Measurements from ENCODE around the gene TAS2R20. TPM values are rescaled to one million over a fixed set of nuclear protein-coding genes. Genes with fewer than 3 reads are reported as not detected.
A peak's percentile ranks its signal among the peaks of the same experiment; 100 is the strongest.

The TAS2R20 gene
- total and polyA plus RNA-seq, 2 of the 4 experiments (the other 2 are of a cell fraction): 0.36 to 3.4 TPM

DNA sequence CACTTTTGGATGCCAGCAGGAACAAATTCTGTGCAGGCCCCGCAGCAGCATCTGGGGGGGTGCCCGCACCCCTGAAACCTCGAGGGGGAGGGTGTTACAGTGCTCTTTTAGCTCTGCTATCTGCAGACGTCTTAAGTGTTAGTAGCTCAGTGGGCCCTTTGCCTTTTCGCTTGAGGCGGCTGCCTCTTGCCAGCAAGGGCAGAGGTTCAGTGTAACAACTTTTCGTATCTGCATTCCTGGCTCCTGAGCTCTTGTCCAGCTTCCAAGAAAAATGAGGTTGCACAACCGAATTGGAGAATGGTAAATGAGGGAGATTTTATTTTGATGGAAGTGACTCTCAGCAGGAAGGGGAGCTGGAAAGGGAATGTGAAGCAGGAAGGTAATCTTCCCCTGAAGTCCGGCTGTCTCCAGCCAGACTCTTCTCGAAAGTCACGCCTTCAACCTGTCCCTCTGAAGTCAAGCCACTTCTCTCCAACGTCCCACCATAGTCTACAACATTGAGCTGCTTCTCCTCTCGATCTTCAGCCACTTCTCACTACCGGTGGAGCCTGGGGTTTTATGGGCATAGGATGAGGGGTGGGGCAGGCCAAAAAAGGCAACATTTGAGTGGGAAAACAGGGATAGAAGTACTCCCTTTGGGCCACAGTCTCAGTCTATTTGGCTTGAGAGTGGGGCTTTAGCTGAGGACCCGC lies 29.2 kb downstream of the TAS2R20 start:
- ATAC-seq (ENCODE audit: low read depth) (peak; percentile 49), DNase-seq (peak; percentile 69)
- BruUV-seq (replicated peaks): no TSS peak
- ChIA-PET POLR2A (ENCODE audit: unreplicated experiment) (no interaction called here), CTCF (no interaction called here)
- H3K79me1 ChIP-seq (ENCODE audit: low read depth in 1 of 2, low read length in 2 of 2): peaks cover 3 to 5% of the 10 kb centered on the region in 2 experiments; a peak in 3 of 4 replicates
- no peak overlapping the region for H3K23ac ChIP-seq (ENCODE audit: low read depth, low read length)
- intact Hi-C loops (cut with micrococcal nuclease): no loop called here
- H3K14ac ChIP-seq (replicated peaks; ENCODE audit: low read depth, low read length): peak overlapping the region; percentile 59; the same call in 1 of the 2 replicates
- H3K27ac ChIP-seq (ENCODE audit: insufficient read depth, low read length): no peak overlapping the region
- H4K20me1 ChIP-seq (ENCODE audit: insufficient read depth, low read length): no peaks in the 10 kb centered on the region
- H2BK5ac ChIP-seq (ENCODE audit: low read depth, low read length, poor library complexity, severe bottlenecking): no peak overlapping the region
- H3K36me3 ChIP-seq (ENCODE audit: control insufficient read depth, insufficient read depth, low read length): no peaks in the 10 kb centered on the region
- H3K4me3 ChIP-seq (ENCODE audit: insufficient read depth, low read depth, low read length): no peak overlapping the region
- peak overlapping the region; percentile 23 for H2AFZ ChIP-seq (replicated peaks; ENCODE audit: low read length, poor library complexity)
- no peak overlapping the region for H4K91ac ChIP-seq (ENCODE audit: insufficient read depth, low read depth, low read length)
- H3K4ac ChIP-seq (ENCODE audit: low read depth, low read length): 0 out of 2 replicates have a peak overlapping the region, but pooled peaks have one; percentile 50
- peaks cover 6% of the 10 kb centered on the region for H3K4me1 ChIP-seq (ENCODE audit: control insufficient read depth, insufficient read depth, low read length)
- dilution Hi-C loops (cut with HindIII; ENCODE audit: low sequenced_read_pairs, unreplicated experiment): no loop called here
- peaks cover 4% of the 10 kb centered on the region; the same call in 1 of the 2 replicates for H3K9me1 ChIP-seq (ENCODE audit: insufficient read depth, low read length)
- H3K4me2 ChIP-seq (ENCODE audit: low read depth, low read length): no peak overlapping the region
- no peak overlapping the region; the same call in 2 of the 3 replicates for H2BK15ac ChIP-seq (ENCODE audit: low read depth, low read length)
- no peak overlapping the region for H3K9ac ChIP-seq (ENCODE audit: low read depth, low read length)
- 43% methylated on average over 4 of the region's 15 CpGs; no CpG with 5 or more reads in 1 of the 2 experiments for WGBS, 2 experiments (ENCODE audit: extremely low coverage in 2 of 2, insufficient read length in 1 of 2)
- H3K56ac ChIP-seq (ENCODE audit: extremely low read depth, insufficient read depth, low read length): no peak overlapping the region
- no peaks in the 10 kb centered on the region for H3K9me3 ChIP-seq (ENCODE audit: control insufficient read depth, insufficient read depth, low read length)
- H2AK9ac ChIP-seq (replicated peaks; ENCODE audit: low read depth, low read length, poor library complexity): peak overlapping the region; percentile 74
- no peak overlapping the region for H3K18ac ChIP-seq (ENCODE audit: low read depth, low read length)
- no peak overlapping the region for H4K5ac ChIP-seq (ENCODE audit: low read depth, low read length)
- H2BK120ac ChIP-seq (ENCODE audit: low read depth, low read length): no peak overlapping the region; the same call in 1 of the 2 replicates
- in situ Hi-C loops (cut with MboI; ENCODE audit: low sequenced_read_pairs): no loop called here
- TF ChIP-seq MXI1 (IDR thresholded peaks at IDR 0.05; ENCODE audit: borderline replicate concordance, low read depth, low read length) (no peak), CEBPB (IDR thresholded peaks at IDR 0.05; ENCODE audit: low read depth, low read length) (peak; percentile 88)
- peak overlapping the region in 1 of 2 experiments; percentile 6; a peak in 1 of 4 replicates for H4K8ac ChIP-seq (ENCODE audit: low read depth in 2 of 2, low read length in 2 of 2)
- H2BK20ac ChIP-seq (ENCODE audit: low read depth, low read length): 0 out of 2 replicates have a peak overlapping the region, but pooled peaks have one; percentile 58
- H2AK5ac ChIP-seq (ENCODE audit: low read depth, low read length): peak overlapping the region; percentile 65; the same call in 1 of the 2 replicates
- no peaks in the 10 kb centered on the region for H3K27me3 ChIP-seq (ENCODE audit: control insufficient read depth, insufficient read depth, low read length)
